ENCODE results near the gene RIBC2. TPM values are rescaled to one million over a fixed set of nuclear protein-coding genes. Genes with fewer than 3 reads are reported as not detected.

RIBC2 gene
- total and polyA plus RNA-seq, 9 of the 15 experiments (the other 6 are each of a cell fraction or from before 2014, with no cell fraction given): not detected

- no peak overlapping the region for H2AFZ ChIP-seq (ENCODE audit: low read depth, low read length)
- no peaks in the 10 kb centered on the region for H3K36me3 ChIP-seq (ENCODE audit: control insufficient read depth, insufficient read depth, low read length)
- no TSS peak for BruUV-seq (replicated peaks)
- intact Hi-C loops (cut with micrococcal nuclease): no loop called here
- no peak overlapping the region for H3K4me2 ChIP-seq (ENCODE audit: insufficient read depth, low read length)
- H3K4me1 ChIP-seq (replicated peaks in 1 of 2; ENCODE audit: control insufficient read depth in 2 of 2, insufficient read depth in 2 of 2, low read length in 2 of 2): no peaks in the 10 kb centered on the region
- H3K27ac ChIP-seq (ENCODE audit: extremely low read depth, low read depth, low read length): no peak overlapping the region
- no peaks in the 10 kb centered on the region for H3K9me1 ChIP-seq (ENCODE audit: control insufficient read depth, insufficient read depth, low read length)
- CTCF ChIA-PET (ENCODE audit: low intra/inter-chr PET ratio): no interaction called here
- POLR2A ChIA-PET: interaction anchor here (0.5 kb wide), 1 partner anchor 256 kb away, joined by 4 read pairs; no protein-coding TSS in a partner anchor
- no peaks in the 10 kb centered on the region for H4K20me1 ChIP-seq (replicated peaks; ENCODE audit: control insufficient read depth, insufficient read depth, low read length)
- ATAC-seq (no peak), DNase-seq (ENCODE audit: extremely low read depth in 1 of 4, low spot score in 3 of 4) (no peak), FAIRE-seq (no peak)
- H3K27me3 ChIP-seq (ENCODE audit: control insufficient read depth in 2 of 2, insufficient read depth in 2 of 2, low read length in 2 of 2): peaks cover 0 to 9% of the 10 kb centered on the region in 2 experiments; a peak in 2 of 5 replicates
- no peak overlapping the region; a peak in 1 of 4 replicates for H3K9ac ChIP-seq (ENCODE audit: insufficient read depth in 1 of 2, low read depth in 2 of 2, low read length in 2 of 2)
- no peaks in the 10 kb centered on the region for H3K79me2 ChIP-seq (ENCODE audit: control insufficient read depth, insufficient read depth, low read length)
- H3K9me3 ChIP-seq (replicated peaks; ENCODE audit: control insufficient read depth, insufficient read depth, low read depth, low read length): no peaks in the 10 kb centered on the region
- in situ Hi-C loops (cut with MboI): no loop called here
- no peak overlapping the region for H3K4me3 ChIP-seq
- 4% methylated on average over 12 of the region's 13 CpGs for WGBS (ENCODE audit: insufficient coverage, low coverage, missing lambda C conversion rate)
- TF ChIP-seq AFF1 (IDR thresholded peaks at IDR 0.05; ENCODE audit: low read depth in 1 of 2, partially characterized antibody in 2 of 2) (no peak), CREB5 (CRISPR knock-in tag; IDR thresholded peaks at IDR 0.05) (no peak), GATAD2B (IDR thresholded peaks at IDR 0.05; ENCODE audit: borderline replicate concordance) (no peak), MCM5 (IDR thresholded peaks at IDR 0.05; ENCODE audit: low read depth) (no peak), MYNN (IDR thresholded peaks at IDR 0.05) (no peak), MYNN (CRISPR knock-in tag; IDR thresholded peaks at IDR 0.05) (no peak)
- TF ChIP-seq, protein P1, sequence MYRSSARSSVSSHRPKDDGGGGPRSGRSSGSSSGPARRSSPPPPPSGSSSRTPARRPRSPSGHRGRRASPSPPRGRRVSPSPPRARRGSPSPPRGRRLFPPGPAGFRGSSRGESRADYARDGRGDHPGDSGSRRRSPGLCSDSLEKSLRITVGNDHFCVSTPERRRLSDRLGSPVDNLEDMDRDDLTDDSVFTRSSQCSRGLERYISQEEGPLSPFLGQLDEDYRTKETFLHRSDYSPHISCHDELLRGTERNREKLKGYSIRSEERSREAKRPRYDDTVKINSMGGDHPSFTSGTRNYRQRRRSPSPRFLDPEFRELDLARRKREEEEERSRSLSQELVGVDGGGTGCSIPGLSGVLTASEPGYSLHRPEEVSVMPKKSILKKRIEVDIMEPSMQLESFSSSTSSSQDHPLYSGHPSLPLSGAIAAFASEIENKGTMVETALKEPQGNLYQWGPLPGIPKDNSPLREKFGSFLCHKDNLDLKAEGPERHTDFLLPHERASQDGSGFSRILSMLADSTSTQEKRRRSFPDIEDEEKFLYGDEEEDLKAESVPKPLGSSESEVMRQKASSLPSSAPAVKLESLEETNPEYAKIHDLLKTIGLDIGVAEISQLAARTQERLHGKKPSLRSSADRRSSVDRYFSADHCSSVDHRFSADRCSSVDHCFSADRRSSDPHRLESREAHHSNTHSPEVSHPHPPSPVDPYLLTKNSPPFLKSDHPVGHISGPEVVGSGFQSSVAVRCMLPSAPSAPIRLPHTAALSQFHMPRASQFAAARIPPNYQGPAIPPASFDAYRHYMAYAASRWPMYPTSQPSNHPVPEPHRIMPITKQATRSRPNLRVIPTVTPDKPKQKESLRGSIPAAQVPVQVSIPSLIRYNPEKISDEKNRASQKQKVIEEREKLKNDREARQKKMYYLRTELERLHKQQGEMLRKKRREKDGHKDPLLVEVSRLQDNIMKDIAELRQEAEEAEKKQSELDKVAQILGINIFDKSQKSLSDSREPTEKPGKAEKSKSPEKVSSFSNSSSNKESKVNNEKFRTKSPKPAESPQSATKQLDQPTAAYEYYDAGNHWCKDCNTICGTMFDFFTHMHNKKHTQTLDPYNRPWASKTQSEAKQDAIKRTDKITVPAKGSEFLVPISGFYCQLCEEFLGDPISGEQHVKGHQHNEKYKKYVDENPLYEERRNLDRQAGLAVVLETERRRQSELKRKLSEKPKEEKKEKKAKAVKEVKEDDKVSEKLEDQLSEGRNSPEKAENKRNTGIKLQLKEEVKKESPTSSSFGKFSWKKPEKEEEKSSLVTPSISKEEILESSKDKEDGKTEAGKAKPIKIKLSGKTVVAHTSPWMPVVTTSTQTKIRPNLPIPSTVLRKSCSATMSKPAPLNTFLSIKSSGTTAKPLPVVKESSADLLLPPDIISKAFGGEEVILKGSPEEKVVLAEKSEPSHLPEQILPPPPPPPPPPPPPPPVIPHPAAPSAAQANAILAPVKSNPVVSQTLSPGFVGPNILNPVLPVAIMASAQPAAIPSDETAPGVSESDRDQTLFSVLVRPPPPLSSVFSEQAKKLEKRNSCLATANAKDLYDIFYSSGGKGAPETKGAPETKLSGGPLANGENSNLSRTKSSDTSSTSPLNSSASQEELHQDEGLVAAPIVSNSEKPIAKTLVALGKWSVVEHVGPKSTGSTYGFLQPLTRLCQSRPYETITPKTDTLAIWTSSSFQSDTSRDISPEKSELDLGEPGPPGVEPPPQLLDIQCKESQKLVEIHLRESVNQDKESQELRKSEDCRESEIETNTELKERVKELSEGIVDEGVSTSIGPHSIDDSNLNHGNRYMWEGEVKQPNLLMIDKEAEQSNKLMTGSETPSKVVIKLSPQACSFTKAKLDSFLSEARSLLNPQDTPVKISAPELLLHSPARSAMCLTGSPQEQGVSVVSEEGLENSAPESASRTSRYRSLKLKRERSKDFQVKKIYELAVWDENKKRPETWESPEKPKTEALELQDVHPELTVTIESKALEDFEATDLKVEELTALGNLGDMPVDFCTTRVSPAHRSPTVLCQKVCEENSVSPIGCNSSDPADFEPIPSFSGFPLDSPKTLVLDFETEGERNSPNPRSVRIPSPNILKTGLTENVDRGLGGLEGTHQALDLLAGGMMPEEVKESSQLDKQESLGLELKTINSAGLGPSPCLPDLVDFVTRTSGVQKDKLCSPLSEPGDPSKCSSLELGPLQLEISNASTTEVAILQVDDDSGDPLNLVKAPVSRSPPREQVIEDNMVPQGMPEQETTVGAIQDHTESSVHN (IDR thresholded peaks at IDR 0.05; ENCODE audit: borderline replicate concordance in 1 of 2, low read depth in 1 of 2): no peak
These were observed 15.3 kb upstream of the RIBC2 start for GRCh38 chr22:45398214-45398613.
